ENCODE data around the gene FBXL22. TPM values are rescaled to one million over a fixed set of nuclear protein-coding genes. Genes with fewer than 3 reads are reported as not detected.

FBXL22 gene
- total and polyA plus RNA-seq, 4 donors = 0.83 to 3.0 (median 1.8) TPM

- no peaks in the 10 kb centered on the region for H3K27me3 ChIP-seq (ENCODE audit: control insufficient read depth, insufficient read depth, low read length)
- 79% methylated on average over 8 of the region's 13 CpGs for WGBS (ENCODE audit: insufficient coverage)
- H3K9me3 ChIP-seq (ENCODE audit: control insufficient read depth, insufficient read depth, low read length) = no peaks in the 10 kb centered on the region
- peak in 1 of 6 donors; percentile 23 for DNase-seq (ENCODE audit: low read depth in 4 of 6, low spot score in 6 of 6)
- peak overlapping the region; percentile 80 for H3K27ac ChIP-seq (ENCODE audit: low read depth, low read length)
- H3K4me3 ChIP-seq (ENCODE audit: low read depth, low read length) = no peak overlapping the region
- H3K36me3 ChIP-seq (ENCODE audit: control insufficient read depth, insufficient read depth, low read length) = peaks cover 56% of the 10 kb centered on the region
- H3K4me1 ChIP-seq (ENCODE audit: control insufficient read depth, insufficient read depth, low read length) = peaks cover 8% of the 10 kb centered on the region
These were observed 31.1 kb downstream of the FBXL22 start for GRCh38 chr15:63628123-63628822.

- Histone ChIP-seq H3K4me3 (ENCODE audit: low read depth, low read length) (no peak overlapping the region), H3K27ac (ENCODE audit: low read depth, low read length) (no peak overlapping the region), H3K9me3 (ENCODE audit: control insufficient read depth, insufficient read depth, low read length) (no peaks in the 10 kb centered on the region), H3K36me3 (ENCODE audit: control insufficient read depth, insufficient read depth, low read length) (peaks cover 53% of the 10 kb centered on the region), H3K4me1 (ENCODE audit: control insufficient read depth, insufficient read depth, low read length) (peaks cover 8% of the 10 kb centered on the region), H3K27me3 (ENCODE audit: control insufficient read depth, insufficient read depth, low read length) (no peaks in the 10 kb centered on the region)
- 100% methylated on average over 1 of the region's 7 CpGs for WGBS (ENCODE audit: insufficient coverage)
- DNase-seq (ENCODE audit: low read depth in 4 of 6, low spot score in 6 of 6) = no peak
These were observed 33.0 kb downstream of the FBXL22 start for GRCh38 chr15:63630036-63630751.

GRCh38 chr15:63633312-63633711 is 36.1 kb downstream of the FBXL22 start:
- WGBS (ENCODE audit: insufficient coverage) = no CpG with 5 or more reads among the region's 2 CpGs
- Histone ChIP-seq H3K27me3 (ENCODE audit: control insufficient read depth, insufficient read depth, low read length) (no peaks in the 10 kb centered on the region), H3K4me1 (ENCODE audit: control insufficient read depth, insufficient read depth, low read length) (peaks cover 4% of the 10 kb centered on the region), H3K9me3 (ENCODE audit: control insufficient read depth, insufficient read depth, low read length) (no peaks in the 10 kb centered on the region), H3K4me3 (ENCODE audit: low read depth, low read length) (no peak overlapping the region), H3K36me3 (ENCODE audit: control insufficient read depth, insufficient read depth, low read length) (peaks cover 37% of the 10 kb centered on the region), H3K27ac (ENCODE audit: low read depth, low read length) (no peak overlapping the region)
- DNase-seq (ENCODE audit: low read depth in 4 of 6, low spot score in 6 of 6) = no peak

GRCh38 chr15:63634154-63634553 is 37.0 kb downstream of the FBXL22 start:
- DNase-seq (ENCODE audit: low read depth in 4 of 6, low spot score in 6 of 6) = no peak
- no peaks in the 10 kb centered on the region for H3K4me1 ChIP-seq (ENCODE audit: control insufficient read depth, insufficient read depth, low read length)
- H3K27ac ChIP-seq (ENCODE audit: low read depth, low read length) = no peak overlapping the region
- no peaks in the 10 kb centered on the region for H3K27me3 ChIP-seq (ENCODE audit: control insufficient read depth, insufficient read depth, low read length)
- peaks cover 35% of the 10 kb centered on the region for H3K36me3 ChIP-seq (ENCODE audit: control insufficient read depth, insufficient read depth, low read length)
- no peaks in the 10 kb centered on the region for H3K9me3 ChIP-seq (ENCODE audit: control insufficient read depth, insufficient read depth, low read length)
- no peak overlapping the region for H3K4me3 ChIP-seq (ENCODE audit: low read depth, low read length)
- WGBS (ENCODE audit: insufficient coverage) = no CpG with 5 or more reads among the region's 1 CpG

- no peaks in the 10 kb centered on the region for H3K9me3 ChIP-seq (ENCODE audit: control insufficient read depth, insufficient read depth, low read length)
- H3K36me3 ChIP-seq (ENCODE audit: control insufficient read depth, insufficient read depth, low read length) = peaks cover 24% of the 10 kb centered on the region
- 96% methylated on average over 8 of the region's 9 CpGs for WGBS (ENCODE audit: insufficient coverage)
- no peak overlapping the region for H3K4me3 ChIP-seq (ENCODE audit: low read depth, low read length)
- DNase-seq (ENCODE audit: low read depth in 4 of 6, low spot score in 6 of 6) = no peak
- no peaks in the 10 kb centered on the region for H3K27me3 ChIP-seq (ENCODE audit: control insufficient read depth, insufficient read depth, low read length)
- no peak overlapping the region for H3K27ac ChIP-seq (ENCODE audit: low read depth, low read length)
- no peaks in the 10 kb centered on the region for H3K4me1 ChIP-seq (ENCODE audit: control insufficient read depth, insufficient read depth, low read length)
These were observed 39.4 kb downstream of the FBXL22 start for GRCh38 chr15:63636518-63637061.

GRCh38 chr15:63638839-63639238 is 41.7 kb downstream of the FBXL22 start:
- Histone ChIP-seq H3K4me3 (ENCODE audit: low read depth, low read length) (no peak overlapping the region), H3K9me3 (ENCODE audit: control insufficient read depth, insufficient read depth, low read length) (no peaks in the 10 kb centered on the region), H3K27ac (ENCODE audit: low read depth, low read length) (no peak overlapping the region), H3K4me1 (ENCODE audit: control insufficient read depth, insufficient read depth, low read length) (no peaks in the 10 kb centered on the region), H3K36me3 (ENCODE audit: control insufficient read depth, insufficient read depth, low read length) (peaks cover 15% of the 10 kb centered on the region), H3K27me3 (ENCODE audit: control insufficient read depth, insufficient read depth, low read length) (no peaks in the 10 kb centered on the region)
- WGBS (ENCODE audit: insufficient coverage) = no CpG with 5 or more reads among the region's 1 CpG
- no peak for DNase-seq (ENCODE audit: low read depth in 4 of 6, low spot score in 6 of 6)

GRCh38 chr15:63640146-63640545 is 43.0 kb downstream of the FBXL22 start:
- no peak overlapping the region for H3K4me3 ChIP-seq (ENCODE audit: low read depth, low read length)
- no peak for DNase-seq (ENCODE audit: low read depth in 4 of 6, low spot score in 6 of 6)
- WGBS (ENCODE audit: insufficient coverage) = 100% methylated on average over 2 of the region's 3 CpGs
- H3K4me1 ChIP-seq (ENCODE audit: control insufficient read depth, insufficient read depth, low read length) = no peaks in the 10 kb centered on the region
- H3K36me3 ChIP-seq (ENCODE audit: control insufficient read depth, insufficient read depth, low read length) = peaks cover 13% of the 10 kb centered on the region
- H3K27ac ChIP-seq (ENCODE audit: low read depth, low read length) = no peak overlapping the region
- H3K27me3 ChIP-seq (ENCODE audit: control insufficient read depth, insufficient read depth, low read length) = no peaks in the 10 kb centered on the region
- no peaks in the 10 kb centered on the region for H3K9me3 ChIP-seq (ENCODE audit: control insufficient read depth, insufficient read depth, low read length)

Other genes with a start within 250 kb of the FBXL22 start
- gene CA12, start 215.5 kb upstream of the FBXL22 start, total RNA-seq = 10 to 100 TPM in 1 of 2 donors, 1 to 10 TPM in 1; 7.5 to 25.1 TPM
- 10 to 100 TPM in 1 of 2 donors, 1 to 10 TPM in 1; 8.2 to 12.1 TPM for gene CA12, start 215.5 kb upstream of the FBXL22 start, polyA plus RNA-seq (ENCODE audit: insufficient read length in 2 of 2)
- 10 to 100 TPM; 55.8 to 65.7 TPM for gene USP3, start 92.8 kb upstream of the FBXL22 start, total RNA-seq
- 10 to 100 TPM; 38.1 to 44.0 TPM for gene USP3, start 92.8 kb upstream of the FBXL22 start, polyA plus RNA-seq (ENCODE audit: insufficient read length in 2 of 2)
- 100 to 1,000 TPM; 119 to 173 TPM for gene HERC1, start 236.6 kb downstream of the FBXL22 start, total RNA-seq
- gene HERC1, start 236.6 kb downstream of the FBXL22 start, polyA plus RNA-seq (ENCODE audit: insufficient read length in 2 of 2) = 100 to 1,000 TPM in 1 of 2 donors, 10 to 100 TPM in 1; 99.0 to 123 TPM